PFSK-1 (cell line): ENCODE data around the gene NINJ2.

ENCODE experiments used
- FOXP2 ChIP-seq: optimal IDR thresholded peaks from 2 replicates; pipeline ENCODE3; 2011; ENCODE audit warnings: borderline replicate concordance, control low read depth, inconsistent platforms; ENCODE audit not compliant: insufficient read depth; ENCODE audit errors: extremely low read length, extremely low read depth
- POLR2AphosphoS5 ChIP-seq: IDR thresholded peaks from 2 replicates; pipeline ENCODE4 v1.6.1; 2012; ENCODE audit warnings: low read depth, mild to moderate bottlenecking, control low read depth, low read length, moderate library complexity
- SIN3A ChIP-seq: IDR thresholded peaks from 2 replicates; pipeline ENCODE4 v1.6.1; 2012; ENCODE audit warnings: mild to moderate bottlenecking, low read length, moderate library complexity, borderline replicate concordance; ENCODE audit not compliant: insufficient read depth
- TAF1 ChIP-seq: IDR thresholded peaks from 2 replicates; pipeline ENCODE4 v1.6.1; 2012; ENCODE audit warnings: low read length, control low read depth, borderline replicate concordance; ENCODE audit not compliant: insufficient read depth
- TF ChIP-seq, protein P1 (sequence below), 2 experiments: IDR thresholded peaks; 2 replicates each; pipeline versions ENCODE4 v1.6.1 to v1.8.0; 2011 to 2012; ENCODE audit warnings: low read depth in 2 of 2, low read length in 2 of 2, control low read depth in 1 of 2, inconsistent platforms in 1 of 2, mild to moderate bottlenecking in 1 of 2, moderate library complexity in 1 of 2; ENCODE audit not compliant: insufficient read depth in 1 of 2

NINJ2 gene

DNA sequence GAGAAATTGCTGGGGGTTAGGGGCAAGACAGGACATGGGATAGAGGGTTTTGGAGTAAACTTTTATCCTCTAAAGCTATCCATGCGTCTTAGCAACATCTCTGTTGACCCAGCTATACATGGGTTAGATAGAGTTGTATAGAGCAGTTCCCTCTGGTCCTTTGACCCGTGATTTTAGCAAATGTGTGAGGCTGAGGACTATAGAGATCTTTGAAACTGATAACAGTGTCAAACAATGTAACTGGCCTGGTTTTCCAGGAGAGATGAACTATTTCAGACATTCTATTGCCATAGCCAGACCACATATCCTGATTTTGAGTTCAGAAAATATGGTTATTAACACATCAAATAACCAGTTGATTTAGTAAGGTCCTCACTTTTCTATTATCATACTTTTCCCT lies 143.1 kb downstream of the NINJ2 start:
- TF ChIP-seq, protein P1, sequence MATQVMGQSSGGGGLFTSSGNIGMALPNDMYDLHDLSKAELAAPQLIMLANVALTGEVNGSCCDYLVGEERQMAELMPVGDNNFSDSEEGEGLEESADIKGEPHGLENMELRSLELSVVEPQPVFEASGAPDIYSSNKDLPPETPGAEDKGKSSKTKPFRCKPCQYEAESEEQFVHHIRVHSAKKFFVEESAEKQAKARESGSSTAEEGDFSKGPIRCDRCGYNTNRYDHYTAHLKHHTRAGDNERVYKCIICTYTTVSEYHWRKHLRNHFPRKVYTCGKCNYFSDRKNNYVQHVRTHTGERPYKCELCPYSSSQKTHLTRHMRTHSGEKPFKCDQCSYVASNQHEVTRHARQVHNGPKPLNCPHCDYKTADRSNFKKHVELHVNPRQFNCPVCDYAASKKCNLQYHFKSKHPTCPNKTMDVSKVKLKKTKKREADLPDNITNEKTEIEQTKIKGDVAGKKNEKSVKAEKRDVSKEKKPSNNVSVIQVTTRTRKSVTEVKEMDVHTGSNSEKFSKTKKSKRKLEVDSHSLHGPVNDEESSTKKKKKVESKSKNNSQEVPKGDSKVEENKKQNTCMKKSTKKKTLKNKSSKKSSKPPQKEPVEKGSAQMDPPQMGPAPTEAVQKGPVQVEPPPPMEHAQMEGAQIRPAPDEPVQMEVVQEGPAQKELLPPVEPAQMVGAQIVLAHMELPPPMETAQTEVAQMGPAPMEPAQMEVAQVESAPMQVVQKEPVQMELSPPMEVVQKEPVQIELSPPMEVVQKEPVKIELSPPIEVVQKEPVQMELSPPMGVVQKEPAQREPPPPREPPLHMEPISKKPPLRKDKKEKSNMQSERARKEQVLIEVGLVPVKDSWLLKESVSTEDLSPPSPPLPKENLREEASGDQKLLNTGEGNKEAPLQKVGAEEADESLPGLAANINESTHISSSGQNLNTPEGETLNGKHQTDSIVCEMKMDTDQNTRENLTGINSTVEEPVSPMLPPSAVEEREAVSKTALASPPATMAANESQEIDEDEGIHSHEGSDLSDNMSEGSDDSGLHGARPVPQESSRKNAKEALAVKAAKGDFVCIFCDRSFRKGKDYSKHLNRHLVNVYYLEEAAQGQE (IDR thresholded peaks at IDR 0.05; ENCODE audit: insufficient read depth in 1 of 2, low read depth in 2 of 2, low read length in 2 of 2): no peak
- TF ChIP-seq SIN3A (no peak), TAF1 (no peak), POLR2AphosphoS5 (no peak), FOXP2 (no peak)

- TF ChIP-seq, protein P1 (IDR thresholded peaks at IDR 0.05; ENCODE audit: insufficient read depth in 1 of 2, low read depth in 2 of 2, low read length in 2 of 2): no peak
- TF ChIP-seq SIN3A: no peak
- TF ChIP-seq TAF1: no peak
- TF ChIP-seq POLR2AphosphoS5: no peak
- TF ChIP-seq FOXP2: no peak
These were observed 145.7 kb downstream of the NINJ2 start for GRCh38 chr12:517538-517937.
